ENCODE measurements around the gene C11orf58.

- no peak for TF ChIP-seq EZH2 (IDR thresholded peaks at IDR 0.05; ENCODE audit: borderline replicate concordance)
- TF ChIP-seq CTCF (IDR thresholded peaks at IDR 0.05; ENCODE audit: poor library complexity): no peak
- no peak for TF ChIP-seq EZH2phosphoT487 (IDR thresholded peaks at IDR 0.05; ENCODE audit: low read depth, severe bottlenecking, unreplicated experiment)
These were observed 39.8 kb downstream of the C11orf58 start for GRCh38 chr11:16778286-16778685.

Measured in hepatocyte (in vitro differentiated cells).